Sigmoid colon (tissue), 4 donors: ENCODE measurements around the gene MS4A1.

ENCODE experiments used
- POLR2A ChIP-seq, 2 donors: fragments of 450-650 bp; IDR thresholded peaks; one replicate each; pipeline ENCODE4 v1.6.1; 2016; ENCODE audit warnings: antibody characterized with exemption in 2 of 2, mild to moderate bottlenecking in 2 of 2, moderate library complexity in 2 of 2
- POLR2AphosphoS5 ChIP-seq, 4 donors: sonication (generic); formaldehyde crosslinking; IDR thresholded peaks; one replicate each; pipeline ENCODE4 v1.6.1; 2017; ENCODE audit warnings: antibody characterized with exemption in 4 of 4
- TF ChIP-seq, protein P1 (sequence below), 4 experiments: fragments of 450-650 bp in 3 of 4; fragments of 200-600 bp in 1 of 4; IDR thresholded peaks; one replicate each; pipeline ENCODE4 v1.5.1; 2016 to 2019; ENCODE audit warnings: antibody characterized with exemption in 4 of 4, mild to moderate bottlenecking in 3 of 4, moderate library complexity in 2 of 4

DNA sequence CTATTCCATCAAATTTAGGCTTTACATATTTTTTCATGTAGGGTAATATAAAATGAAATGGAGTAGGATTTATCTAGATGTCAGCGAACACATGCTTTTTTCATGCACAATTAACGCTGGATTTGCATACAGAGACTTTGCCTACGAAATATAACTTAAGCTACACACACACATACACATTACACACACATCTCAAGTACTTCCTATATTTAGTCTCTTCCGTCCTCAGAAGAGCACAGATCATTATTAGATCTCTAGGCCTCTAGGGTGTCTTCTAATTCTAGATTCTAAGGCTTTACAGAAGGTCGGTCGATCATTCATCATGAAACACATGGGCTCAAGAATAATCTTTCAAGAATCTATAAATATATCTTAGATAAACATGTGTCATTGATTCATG lies 55.7 kb downstream of the MS4A1 start:
- TF ChIP-seq, protein P1, sequence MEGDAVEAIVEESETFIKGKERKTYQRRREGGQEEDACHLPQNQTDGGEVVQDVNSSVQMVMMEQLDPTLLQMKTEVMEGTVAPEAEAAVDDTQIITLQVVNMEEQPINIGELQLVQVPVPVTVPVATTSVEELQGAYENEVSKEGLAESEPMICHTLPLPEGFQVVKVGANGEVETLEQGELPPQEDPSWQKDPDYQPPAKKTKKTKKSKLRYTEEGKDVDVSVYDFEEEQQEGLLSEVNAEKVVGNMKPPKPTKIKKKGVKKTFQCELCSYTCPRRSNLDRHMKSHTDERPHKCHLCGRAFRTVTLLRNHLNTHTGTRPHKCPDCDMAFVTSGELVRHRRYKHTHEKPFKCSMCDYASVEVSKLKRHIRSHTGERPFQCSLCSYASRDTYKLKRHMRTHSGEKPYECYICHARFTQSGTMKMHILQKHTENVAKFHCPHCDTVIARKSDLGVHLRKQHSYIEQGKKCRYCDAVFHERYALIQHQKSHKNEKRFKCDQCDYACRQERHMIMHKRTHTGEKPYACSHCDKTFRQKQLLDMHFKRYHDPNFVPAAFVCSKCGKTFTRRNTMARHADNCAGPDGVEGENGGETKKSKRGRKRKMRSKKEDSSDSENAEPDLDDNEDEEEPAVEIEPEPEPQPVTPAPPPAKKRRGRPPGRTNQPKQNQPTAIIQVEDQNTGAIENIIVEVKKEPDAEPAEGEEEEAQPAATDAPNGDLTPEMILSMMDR (IDR thresholded peaks at IDR 0.05): no peak
- TF ChIP-seq POLR2A (IDR thresholded peaks at IDR 0.05) (no peak), POLR2AphosphoS5 (IDR thresholded peaks at IDR 0.05) (no peak)
